ENCODE measurements around the gene USP47. TPM values are rescaled to one million over a fixed set of nuclear protein-coding genes. Genes with fewer than 3 reads are reported as not detected.
A peak's percentile ranks its signal among the peaks of the same experiment; 100 is the strongest.

USP47 gene
- polyA plus RNA-seq, 1 donor from 2014 or later, result 92.6 TPM

GRCh38 chr11:11839718-11840117, 2.1 kb upstream of the USP47 start:
- Histone ChIP-seq H4K20me1 (ENCODE audit: insufficient read depth) (no peaks in the 10 kb centered on the region), H3K9ac (ENCODE audit: low read length) (no peak overlapping the region), H3K36me3 (ENCODE audit: insufficient read depth, low read length) (no peaks in the 10 kb centered on the region), H3K79me2 (replicated peaks; ENCODE audit: insufficient read depth, low read length) (peaks cover 26% of the 10 kb centered on the region), H3K27me3 (ENCODE audit: insufficient read depth, low read depth, low read length) (no peaks in the 10 kb centered on the region), H2AFZ (ENCODE audit: low read depth, low read length) (no peak overlapping the region), H3K4me2 (ENCODE audit: low read length) (no peak overlapping the region), H3K9me3 (ENCODE audit: low read length) (no peaks in the 10 kb centered on the region), H3F3A (ENCODE audit: insufficient read depth, low read length, poor library complexity, severe bottlenecking) (peaks cover 3% of the 10 kb centered on the region), H3K4me3 (ENCODE audit: low read length) (no peak overlapping the region), H3K9me2 (ENCODE audit: insufficient read depth, low read length) (no peaks in the 10 kb centered on the region), H3K27ac (ENCODE audit: low read length) (no peak overlapping the region)
- no peak for TF ChIP-seq REST (IDR thresholded peaks at IDR 0.05; ENCODE audit: borderline replicate concordance)

GRCh38 chr11:11841116-11841722, 553 bp upstream of the USP47 start:
- no peak for TF ChIP-seq REST (IDR thresholded peaks at IDR 0.05; ENCODE audit: borderline replicate concordance)
- TF ChIP-seq EP300 (conservative IDR thresholded peaks at IDR 0.05; ENCODE audit: poor library complexity, severe bottlenecking), result no peak
- no peak for TF ChIP-seq MXI1 (conservative IDR thresholded peaks at IDR 0.05; ENCODE audit: poor library complexity, severe bottlenecking)
- no peak for TF ChIP-seq CTCF (IDR thresholded peaks at IDR 0.05; ENCODE audit: poor library complexity, severe bottlenecking)
- no peak for TF ChIP-seq TAF1 (IDR thresholded peaks at IDR 0.05; ENCODE audit: low read depth)
- TF ChIP-seq EZH2 (IDR thresholded peaks at IDR 0.05; ENCODE audit: borderline replicate concordance, insufficient read depth, low read length, poor library complexity, severe bottlenecking), result no peak
- TF ChIP-seq POLR2AphosphoS5 (IDR thresholded peaks at IDR 0.05), result no peak
- no peak for TF ChIP-seq SMC3 (conservative IDR thresholded peaks at IDR 0.05; ENCODE audit: poor library complexity)
- no peak for TF ChIP-seq RAD21 (conservative IDR thresholded peaks at IDR 0.05)
- Histone ChIP-seq H3K27me3 (ENCODE audit: insufficient read depth, low read depth, low read length) (no peaks in the 10 kb centered on the region), H3K9me2 (ENCODE audit: insufficient read depth, low read length) (no peaks in the 10 kb centered on the region), H3F3A (ENCODE audit: insufficient read depth, low read length, poor library complexity, severe bottlenecking) (peaks cover 3% of the 10 kb centered on the region), H3K79me2 (replicated peaks; ENCODE audit: insufficient read depth, low read length) (peaks cover 42% of the 10 kb centered on the region), H3K9ac (ENCODE audit: low read length) (peak overlapping the region; percentile 97), H3K36me3 (ENCODE audit: insufficient read depth, low read length) (no peaks in the 10 kb centered on the region), H2AFZ (ENCODE audit: low read depth, low read length) (peak overlapping the region; percentile 94), H3K27ac (ENCODE audit: low read length) (peak overlapping the region; percentile 96), H3K9me3 (ENCODE audit: low read length) (no peaks in the 10 kb centered on the region), H4K20me1 (ENCODE audit: insufficient read depth) (no peaks in the 10 kb centered on the region), H3K4me3 (ENCODE audit: low read length) (peak overlapping the region; percentile 85), H3K4me2 (ENCODE audit: low read length) (no peak overlapping the region)
